ENCODE data around the gene BEAN1.

DNA sequence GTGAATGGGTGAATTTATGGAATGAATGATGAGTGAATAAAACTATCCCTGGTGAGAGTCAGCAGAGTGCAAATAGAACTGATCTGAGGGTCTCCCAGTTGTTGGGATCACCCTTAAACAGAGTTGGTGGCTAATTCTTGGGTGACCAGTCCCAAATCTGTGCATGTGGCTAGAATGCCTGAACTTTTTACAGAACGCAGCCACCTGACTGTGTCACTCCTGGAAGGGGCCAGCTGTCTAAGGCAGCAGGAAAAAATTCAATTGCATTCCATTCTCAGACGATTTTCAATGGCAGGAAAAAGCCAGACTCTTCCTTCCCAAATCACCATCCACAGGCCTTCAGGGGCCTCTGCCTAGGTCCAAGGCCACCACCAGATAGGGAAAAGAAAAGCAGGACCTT lies 43.5 kb downstream of the BEAN1 start:
- TF ChIP-seq, protein P1, sequence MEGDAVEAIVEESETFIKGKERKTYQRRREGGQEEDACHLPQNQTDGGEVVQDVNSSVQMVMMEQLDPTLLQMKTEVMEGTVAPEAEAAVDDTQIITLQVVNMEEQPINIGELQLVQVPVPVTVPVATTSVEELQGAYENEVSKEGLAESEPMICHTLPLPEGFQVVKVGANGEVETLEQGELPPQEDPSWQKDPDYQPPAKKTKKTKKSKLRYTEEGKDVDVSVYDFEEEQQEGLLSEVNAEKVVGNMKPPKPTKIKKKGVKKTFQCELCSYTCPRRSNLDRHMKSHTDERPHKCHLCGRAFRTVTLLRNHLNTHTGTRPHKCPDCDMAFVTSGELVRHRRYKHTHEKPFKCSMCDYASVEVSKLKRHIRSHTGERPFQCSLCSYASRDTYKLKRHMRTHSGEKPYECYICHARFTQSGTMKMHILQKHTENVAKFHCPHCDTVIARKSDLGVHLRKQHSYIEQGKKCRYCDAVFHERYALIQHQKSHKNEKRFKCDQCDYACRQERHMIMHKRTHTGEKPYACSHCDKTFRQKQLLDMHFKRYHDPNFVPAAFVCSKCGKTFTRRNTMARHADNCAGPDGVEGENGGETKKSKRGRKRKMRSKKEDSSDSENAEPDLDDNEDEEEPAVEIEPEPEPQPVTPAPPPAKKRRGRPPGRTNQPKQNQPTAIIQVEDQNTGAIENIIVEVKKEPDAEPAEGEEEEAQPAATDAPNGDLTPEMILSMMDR (IDR thresholded peaks at IDR 0.05) = no peak
- TF ChIP-seq POLR2AphosphoS5 (IDR thresholded peaks at IDR 0.05; ENCODE audit: low read depth, low read length) = no peak

Measured in Panc1 (cell line).